ENCODE measurements around the gene NAP1L4. TPM values are rescaled to one million over a fixed set of nuclear protein-coding genes. Genes with fewer than 3 reads are reported as not detected.

Gene NAP1L4
- polyA plus RNA-seq, 3 donors from 2014 or later: 131 to 157 (median 139) TPM

GRCh38 chr11:2952290-2952689 is 39.8 kb downstream of the NAP1L4 start:
- peaks cover 23 to 83% (median 40%) of the 10 kb centered on the region in 3 donors for H3K36me3 Mint-ChIP-seq
- H3K4me1 Mint-ChIP-seq: peaks cover 19 to 30% of the 10 kb centered on the region in 2 donors
- H3K4me3 Mint-ChIP-seq: no peak overlapping the region
- no peak for DNase-seq
- H3K27me3 Mint-ChIP-seq (ENCODE audit: low read depth in 3 of 3): peaks cover 0 to 6% (median 6%) of the 10 kb centered on the region in 3 donors
- peak overlapping the region in 3 of 6 donors; percentile 23 to 86 (median 67) for H3K27ac Mint-ChIP-seq
- H3K9me3 Mint-ChIP-seq: no peaks in the 10 kb centered on the region

- Mint-ChIP-seq H3K27ac (peak overlapping the region in 5 of 6 donors; percentile 71 to 89 (median 84)), H3K27me3 (ENCODE audit: low read depth in 3 of 3) (peaks cover 0 to 6% (median 6%) of the 10 kb centered on the region in 3 donors), H3K4me1 (peaks cover 23 to 37% of the 10 kb centered on the region in 2 donors), H3K36me3 (peaks cover 24 to 80% (median 32%) of the 10 kb centered on the region in 3 donors), H3K4me3 (peak overlapping the region in 4 of 5 donors; percentile 21 to 67 (median 34)), H3K9me3 (no peaks in the 10 kb centered on the region)
- DNase-seq: peak in 1 of 3 donors; percentile 14
Measured at GRCh38 chr11:2951231-2952110, 40.7 kb downstream of the NAP1L4 start.

- Mint-ChIP-seq H3K36me3 (peaks cover 22 to 82% (median 33%) of the 10 kb centered on the region in 3 donors), H3K4me1 (peaks cover 29 to 43% of the 10 kb centered on the region in 2 donors), H3K4me3 (peak overlapping the region in 1 of 5 donors; percentile 67)
Measured at GRCh38 chr11:2950825-2951224, 41.3 kb downstream of the NAP1L4 start.

GRCh38 chr11:2949920-2950319 is 42.2 kb downstream of the NAP1L4 start:
- Mint-ChIP-seq H3K4me3 (no peak overlapping the region), H3K27ac (peak overlapping the region in 2 of 6 donors; percentile 15 to 41), H3K27me3 (ENCODE audit: low read depth in 3 of 3) (peaks cover 0 to 6% (median 6%) of the 10 kb centered on the region in 3 donors), H3K4me1 (peaks cover 38 to 52% of the 10 kb centered on the region in 2 donors), H3K36me3 (peaks cover 20 to 76% (median 33%) of the 10 kb centered on the region in 3 donors), H3K9me3 (no peaks in the 10 kb centered on the region)
- DNase-seq: no peak

More at GRCh38 chr11:2950825-2951224, 41.3 kb downstream of the NAP1L4 start:
- peaks cover 0 to 6% (median 6%) of the 10 kb centered on the region in 3 donors for H3K27me3 Mint-ChIP-seq (ENCODE audit: low read depth in 3 of 3)
- no peaks in the 10 kb centered on the region for H3K9me3 Mint-ChIP-seq
- no peak for DNase-seq
- peak overlapping the region in 2 of 6 donors; percentile 86 to 89 for H3K27ac Mint-ChIP-seq

GRCh38 chr11:2947744-2948143 is 44.4 kb downstream of the NAP1L4 start:
- H3K36me3 Mint-ChIP-seq: peaks cover 20 to 54% (median 26%) of the 10 kb centered on the region in 3 donors
- no peak overlapping the region for H3K4me3 Mint-ChIP-seq
- H3K27me3 Mint-ChIP-seq (ENCODE audit: low read depth in 3 of 3): peaks cover 2 to 6% (median 4%) of the 10 kb centered on the region in 3 donors
- peaks cover 40 to 55% of the 10 kb centered on the region in 2 donors for H3K4me1 Mint-ChIP-seq
- H3K9me3 Mint-ChIP-seq: no peaks in the 10 kb centered on the region
- no peak for DNase-seq
- no peak overlapping the region for H3K27ac Mint-ChIP-seq

- Mint-ChIP-seq H3K9me3 (no peaks in the 10 kb centered on the region), H3K4me1 (peaks cover 24 to 36% of the 10 kb centered on the region in 2 donors), H3K27ac (peak overlapping the region in 4 of 6 donors; percentile 64 to 74 (median 69)), H3K4me3 (peak overlapping the region in 1 of 5 donors; percentile 13), H3K36me3 (peaks cover 13 to 38% (median 21%) of the 10 kb centered on the region in 3 donors), H3K27me3 (ENCODE audit: low read depth in 3 of 3) (peaks cover 3 to 5% (median 4%) of the 10 kb centered on the region in 3 donors)
- no peak for DNase-seq
Measured at GRCh38 chr11:2945757-2946287, 46.3 kb downstream of the NAP1L4 start.

GRCh38 chr11:2945031-2945756 is 46.9 kb downstream of the NAP1L4 start:
- Mint-ChIP-seq H3K27ac (peak overlapping the region in 5 of 6 donors; percentile 64 to 74 (median 68)), H3K9me3 (no peaks in the 10 kb centered on the region), H3K36me3 (peaks cover 13 to 35% (median 17%) of the 10 kb centered on the region in 3 donors), H3K27me3 (ENCODE audit: low read depth in 3 of 3) (peaks cover 2 to 5% (median 4%) of the 10 kb centered on the region in 3 donors), H3K4me3 (peak overlapping the region in 2 of 5 donors; percentile 13 to 30), H3K4me1 (peaks cover 26 to 30% of the 10 kb centered on the region in 2 donors)
- peak in 1 of 3 donors; percentile 33 for DNase-seq

GRCh38 chr11:2944530-2944929 is 47.6 kb downstream of the NAP1L4 start:
- Mint-ChIP-seq H3K27ac (peak overlapping the region in 3 of 6 donors; percentile 2 to 40 (median 3)), H3K4me3 (no peak overlapping the region), H3K4me1 (peaks cover 29 to 31% of the 10 kb centered on the region in 2 donors), H3K36me3 (peaks cover 10 to 29% (median 12%) of the 10 kb centered on the region in 3 donors), H3K27me3 (ENCODE audit: low read depth in 3 of 3) (peaks cover 4 to 9% (median 4%) of the 10 kb centered on the region in 3 donors), H3K9me3 (peaks cover 0 to 2% (median 0%) of the 10 kb centered on the region in 6 donors)
- DNase-seq: no peak

GRCh38 chr11:2943711-2944118 is 48.4 kb downstream of the NAP1L4 start:
- Mint-ChIP-seq H3K4me1 (peaks cover 31 to 32% of the 10 kb centered on the region in 2 donors), H3K9me3 (peaks cover 5 to 6% (median 6%) of the 10 kb centered on the region in 6 donors), H3K27me3 (ENCODE audit: low read depth in 3 of 3) (peaks cover 10 to 17% (median 10%) of the 10 kb centered on the region in 3 donors), H3K4me3 (no peak overlapping the region), H3K36me3 (peaks cover 4 to 21% (median 5%) of the 10 kb centered on the region in 3 donors), H3K27ac (peak overlapping the region in 1 of 6 donors; percentile 4)
- no peak for DNase-seq

GRCh38 chr11:2942872-2943710 is 49.0 kb downstream of the NAP1L4 start:
- peaks cover 31 to 32% of the 10 kb centered on the region in 2 donors for H3K4me1 Mint-ChIP-seq
- H3K27me3 Mint-ChIP-seq (ENCODE audit: low read depth in 3 of 3): peaks cover 16 to 23% (median 16%) of the 10 kb centered on the region in 3 donors
- no peak for DNase-seq
- H3K4me3 Mint-ChIP-seq: no peak overlapping the region
- peaks cover 5 to 18% (median 8%) of the 10 kb centered on the region in 3 donors for H3K36me3 Mint-ChIP-seq
- H3K9me3 Mint-ChIP-seq: peaks cover 7 to 13% (median 12%) of the 10 kb centered on the region in 6 donors
- H3K27ac Mint-ChIP-seq: no peak overlapping the region

- peaks cover 19 to 29% (median 23%) of the 10 kb centered on the region in 3 donors for H3K27me3 Mint-ChIP-seq (ENCODE audit: low read depth in 3 of 3)
- peak overlapping the region in 1 of 6 donors; percentile 60 for H3K27ac Mint-ChIP-seq
- H3K36me3 Mint-ChIP-seq: peaks cover 7 to 12% (median 10%) of the 10 kb centered on the region in 3 donors
- DNase-seq: no peak
- peaks cover 11 to 19% (median 18%) of the 10 kb centered on the region in 6 donors for H3K9me3 Mint-ChIP-seq
- peak overlapping the region in 1 of 5 donors; percentile 24 for H3K4me3 Mint-ChIP-seq
- H3K4me1 Mint-ChIP-seq: peaks cover 33 to 34% of the 10 kb centered on the region in 2 donors
Measured at GRCh38 chr11:2942447-2942846, 49.7 kb downstream of the NAP1L4 start.
